Stimulated activated naive CD8-positive, alpha-beta T cell treated with anti-CD3 and anti-CD28 coated beads, Interleukin-15, Interleukin-2, amounts not matched to agents 100 ng/mL and 50 ng/mL, for 24 hours (primary cell): ENCODE measurements around the gene C5orf63.

Source experiments
- H3K27ac Mint-ChIP-seq: one replicate; pipeline ENCODE4 v1.8.0; 2021; ENCODE audit warnings: mild to moderate bottlenecking, mixed read lengths
- H3K27me3 Mint-ChIP-seq: one replicate; pipeline ENCODE4 v1.8.0; 2021; ENCODE audit warnings: mixed read lengths
- H3K36me3 Mint-ChIP-seq: one replicate; pipeline ENCODE4 v1.8.0; 2021; ENCODE audit warnings: low read depth, mixed read lengths
- H3K4me1 Mint-ChIP-seq: one replicate; pipeline ENCODE4 v1.8.0; 2021; ENCODE audit warnings: low read depth, mixed read lengths
- H3K4me3 Mint-ChIP-seq: one replicate; pipeline ENCODE4 v1.8.0; 2021; ENCODE audit warnings: mild to moderate bottlenecking, mixed read lengths
- H3K9me3 Mint-ChIP-seq: one replicate; pipeline ENCODE4 v1.8.0; 2021; ENCODE audit warnings: mixed read lengths

Gene C5orf63

DNA sequence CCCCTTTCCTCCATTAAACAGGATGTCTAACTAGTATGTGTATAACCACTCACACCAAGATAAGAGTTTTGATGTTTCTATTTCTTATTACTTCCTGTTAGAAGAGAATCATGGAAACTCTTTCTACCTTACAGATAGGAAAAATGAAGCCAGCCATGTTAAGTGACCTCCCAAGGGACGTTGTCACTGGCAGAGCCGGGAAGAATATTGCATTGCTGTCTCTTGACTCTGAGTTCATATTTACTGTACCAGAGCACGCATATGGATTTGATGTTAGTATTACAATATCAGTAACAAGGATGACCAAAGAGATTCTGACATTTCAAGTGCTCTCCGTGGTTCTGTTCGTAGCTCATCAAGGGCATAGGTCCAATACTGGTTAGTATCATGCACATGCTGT is 12.5 kb upstream of the C5orf63 start:
- no peak overlapping the region for H3K4me3 Mint-ChIP-seq
- H3K27ac Mint-ChIP-seq: no peak overlapping the region
- H3K9me3 Mint-ChIP-seq: no peaks in the 10 kb centered on the region
- no peaks in the 10 kb centered on the region for H3K27me3 Mint-ChIP-seq
- no peaks in the 10 kb centered on the region for H3K36me3 Mint-ChIP-seq
- peaks cover 9% of the 10 kb centered on the region for H3K4me1 Mint-ChIP-seq

DNA sequence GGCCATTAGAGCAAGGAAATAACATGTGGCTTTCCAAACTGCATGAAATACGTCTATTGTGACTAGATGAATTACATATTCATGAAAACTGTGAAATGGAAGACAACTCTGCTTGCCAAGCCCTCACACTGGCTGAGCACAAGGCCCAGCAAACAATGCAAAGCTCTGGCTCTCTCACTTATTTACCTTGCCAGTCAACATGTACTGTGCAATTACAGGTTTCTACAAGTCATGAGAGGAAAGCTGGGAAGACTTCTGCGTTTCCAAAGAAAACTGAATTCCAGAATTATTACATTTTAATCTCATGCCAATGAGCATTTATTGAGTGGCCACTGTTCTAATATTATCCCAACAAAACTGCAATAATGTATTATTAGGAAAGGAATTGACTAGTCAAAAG is 12.1 kb upstream of the C5orf63 start:
- H3K4me3 Mint-ChIP-seq: no peak overlapping the region
- peaks cover 9% of the 10 kb centered on the region for H3K4me1 Mint-ChIP-seq
- no peaks in the 10 kb centered on the region for H3K36me3 Mint-ChIP-seq
- H3K27ac Mint-ChIP-seq: no peak overlapping the region
- peaks cover 2% of the 10 kb centered on the region for H3K27me3 Mint-ChIP-seq
- H3K9me3 Mint-ChIP-seq: no peaks in the 10 kb centered on the region

DNA sequence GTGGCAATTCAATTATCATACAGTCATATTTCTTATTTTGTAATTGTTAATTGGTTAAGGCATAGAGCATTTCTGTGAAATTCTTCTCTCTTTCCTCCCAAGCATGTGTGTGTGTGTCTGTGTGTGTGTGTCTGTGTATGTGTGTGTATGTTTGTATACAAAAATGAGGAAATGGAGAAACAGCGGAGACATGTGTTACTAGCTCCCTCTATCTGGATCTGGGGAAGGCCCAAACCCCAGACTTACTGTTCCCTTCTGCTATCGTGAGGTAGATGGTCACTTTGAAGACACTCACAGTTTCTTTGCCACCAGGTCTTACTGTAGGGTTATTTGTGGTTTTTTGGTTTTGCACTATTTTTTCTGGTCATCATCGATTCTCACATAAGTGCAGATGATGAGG is 11.4 kb upstream of the C5orf63 start:
- Mint-ChIP-seq H3K4me1 (peaks cover 9% of the 10 kb centered on the region), H3K36me3 (no peaks in the 10 kb centered on the region), H3K9me3 (no peaks in the 10 kb centered on the region), H3K27ac (no peak overlapping the region), H3K27me3 (peaks cover 6% of the 10 kb centered on the region), H3K4me3 (no peak overlapping the region)

- H3K36me3 Mint-ChIP-seq: no peaks in the 10 kb centered on the region
- H3K27ac Mint-ChIP-seq: no peak overlapping the region
- H3K4me1 Mint-ChIP-seq: peaks cover 4% of the 10 kb centered on the region
- H3K9me3 Mint-ChIP-seq: no peaks in the 10 kb centered on the region
- peaks cover 6% of the 10 kb centered on the region for H3K27me3 Mint-ChIP-seq
- no peak overlapping the region for H3K4me3 Mint-ChIP-seq
These were observed 10.4 kb upstream of the C5orf63 start for GRCh38 chr5:127083711-127084110.

GRCh38 chr5:127079994-127080491 is 6.7 kb upstream of the C5orf63 start:
- H3K4me3 Mint-ChIP-seq: no peak overlapping the region
- H3K27ac Mint-ChIP-seq: no peak overlapping the region
- H3K36me3 Mint-ChIP-seq: no peaks in the 10 kb centered on the region
- H3K27me3 Mint-ChIP-seq: peaks cover 6% of the 10 kb centered on the region
- H3K4me1 Mint-ChIP-seq: no peaks in the 10 kb centered on the region
- H3K9me3 Mint-ChIP-seq: no peaks in the 10 kb centered on the region

- Mint-ChIP-seq H3K36me3 (no peaks in the 10 kb centered on the region), H3K4me3 (no peak overlapping the region), H3K9me3 (peaks cover 3% of the 10 kb centered on the region), H3K27me3 (peaks cover 6% of the 10 kb centered on the region), H3K27ac (no peak overlapping the region), H3K4me1 (peaks cover 7% of the 10 kb centered on the region)
These were observed 4.1 kb upstream of the C5orf63 start for GRCh38 chr5:127077366-127077765.

- no peak overlapping the region for H3K27ac Mint-ChIP-seq
These were observed 3.2 kb upstream of the C5orf63 start for GRCh38 chr5:127076315-127077129.

GRCh38 chr5:127074466-127074865 is 1.2 kb upstream of the C5orf63 start:
- Mint-ChIP-seq H3K27ac (no peak overlapping the region), H3K4me3 (no peak overlapping the region)

More at GRCh38 chr5:127076315-127077129, 3.2 kb upstream of the C5orf63 start:
- no peak overlapping the region for H3K4me3 Mint-ChIP-seq
- H3K36me3 Mint-ChIP-seq: no peaks in the 10 kb centered on the region
- peaks cover 10% of the 10 kb centered on the region for H3K4me1 Mint-ChIP-seq
- peaks cover 6% of the 10 kb centered on the region for H3K27me3 Mint-ChIP-seq
- peaks cover 3% of the 10 kb centered on the region for H3K9me3 Mint-ChIP-seq

GRCh38 chr5:127070243-127070642 is 3.1 kb downstream of the C5orf63 start:
- peaks cover 3% of the 10 kb centered on the region for H3K9me3 Mint-ChIP-seq
- H3K4me1 Mint-ChIP-seq: peaks cover 10% of the 10 kb centered on the region
- H3K36me3 Mint-ChIP-seq: peaks cover 15% of the 10 kb centered on the region
- no peak overlapping the region for H3K4me3 Mint-ChIP-seq
- H3K27ac Mint-ChIP-seq: no peak overlapping the region
- no peaks in the 10 kb centered on the region for H3K27me3 Mint-ChIP-seq

More at GRCh38 chr5:127074466-127074865, 1.2 kb upstream of the C5orf63 start:
- Mint-ChIP-seq H3K36me3 (peaks cover 1% of the 10 kb centered on the region), H3K9me3 (peaks cover 3% of the 10 kb centered on the region), H3K27me3 (no peaks in the 10 kb centered on the region), H3K4me1 (peaks cover 10% of the 10 kb centered on the region)

DNA sequence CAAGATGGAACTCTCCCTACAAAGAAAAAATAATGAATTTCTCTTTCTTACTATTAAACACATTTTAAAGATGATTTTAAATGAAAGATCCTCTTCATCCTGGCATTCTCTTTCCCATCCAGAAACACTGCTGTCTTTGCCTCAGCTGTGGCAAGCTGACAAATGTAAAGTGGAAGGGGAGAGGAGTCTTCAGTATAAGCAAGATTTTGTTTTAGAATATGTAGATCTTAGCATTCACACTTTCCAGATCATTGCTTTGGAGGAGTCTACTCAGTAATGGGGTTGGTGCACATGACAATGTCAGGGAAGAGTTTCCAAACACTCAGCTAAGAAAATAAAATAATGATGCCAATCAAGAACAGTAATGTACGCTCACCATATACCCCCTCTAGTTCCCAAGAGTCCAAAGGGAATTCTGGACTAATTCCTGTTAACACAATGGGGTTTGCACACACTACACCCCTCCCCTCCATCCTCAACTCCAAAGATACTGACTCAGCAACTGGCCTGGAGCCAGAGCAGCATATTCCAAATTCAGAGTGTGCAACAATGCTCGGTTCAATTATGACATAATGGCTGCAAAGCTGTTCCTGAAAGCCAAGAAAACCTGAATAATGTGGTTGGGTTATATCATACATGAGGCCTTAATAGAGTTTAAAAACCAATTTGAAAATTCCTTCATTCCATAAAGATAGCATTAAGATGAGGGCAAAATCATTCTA is 4.6 kb downstream of the C5orf63 start:
- no peak overlapping the region for H3K27ac Mint-ChIP-seq
- H3K9me3 Mint-ChIP-seq: no peaks in the 10 kb centered on the region
- H3K4me1 Mint-ChIP-seq: peaks cover 10% of the 10 kb centered on the region
- H3K4me3 Mint-ChIP-seq: no peak overlapping the region
- H3K27me3 Mint-ChIP-seq: no peaks in the 10 kb centered on the region
- H3K36me3 Mint-ChIP-seq: peaks cover 15% of the 10 kb centered on the region

DNA sequence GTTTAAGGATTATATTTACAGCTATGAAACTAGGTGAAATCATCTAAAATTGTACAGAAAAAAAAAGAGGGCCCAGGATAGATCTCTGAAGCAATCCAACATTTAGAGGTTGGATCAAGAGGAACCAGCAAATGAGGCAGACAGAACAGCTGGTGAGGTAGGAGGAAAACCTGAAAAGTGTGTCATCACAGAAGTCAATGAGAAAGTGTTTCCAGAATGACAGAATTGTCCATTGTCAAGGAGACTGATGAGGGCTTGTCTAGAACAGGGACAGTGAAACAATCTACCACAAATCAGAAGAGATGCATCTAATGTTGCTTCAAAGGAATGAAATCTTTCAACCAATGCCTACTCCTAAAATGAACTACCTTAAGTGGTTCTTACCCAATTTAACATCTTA is 6.6 kb downstream of the C5orf63 start:
- Mint-ChIP-seq H3K4me3 (no peak overlapping the region), H3K27ac (no peak overlapping the region), H3K4me1 (no peaks in the 10 kb centered on the region), H3K9me3 (no peaks in the 10 kb centered on the region), H3K27me3 (no peaks in the 10 kb centered on the region), H3K36me3 (peaks cover 15% of the 10 kb centered on the region)

DNA sequence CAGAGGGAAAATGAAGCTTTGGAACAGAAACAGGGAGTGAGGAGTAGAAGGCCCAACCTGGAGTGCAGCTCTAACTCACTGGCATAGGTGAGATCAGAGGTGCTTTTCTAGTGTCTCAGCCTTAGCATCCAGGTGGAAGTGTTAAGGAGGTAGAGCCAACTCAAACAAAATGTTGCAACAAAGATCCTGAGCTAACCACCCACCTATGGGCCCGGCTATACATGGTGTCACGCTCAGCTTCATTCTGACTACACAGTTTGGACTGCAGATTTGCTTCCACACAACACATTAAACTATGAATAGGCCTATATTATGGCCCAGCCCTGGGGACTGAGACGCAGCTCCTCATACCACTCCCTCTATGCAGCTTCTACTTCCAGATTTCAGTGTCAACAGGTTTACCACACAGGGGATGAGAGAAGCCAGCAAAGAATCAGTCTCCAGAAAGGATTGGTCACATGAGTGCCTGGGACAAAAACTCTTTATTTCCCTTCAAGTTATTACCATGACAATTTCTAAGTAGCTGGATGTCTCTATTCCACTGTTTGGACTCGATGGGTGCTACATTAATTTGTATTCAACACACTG is 9.0 kb downstream of the C5orf63 start:
- Mint-ChIP-seq H3K4me1 (peaks cover 6% of the 10 kb centered on the region), H3K27me3 (no peaks in the 10 kb centered on the region), H3K27ac (no peak overlapping the region), H3K36me3 (peaks cover 17% of the 10 kb centered on the region), H3K4me3 (no peak overlapping the region), H3K9me3 (no peaks in the 10 kb centered on the region)

- Mint-ChIP-seq H3K4me3 (no peak overlapping the region), H3K27me3 (no peaks in the 10 kb centered on the region), H3K4me1 (peaks cover 6% of the 10 kb centered on the region), H3K9me3 (no peaks in the 10 kb centered on the region), H3K27ac (no peak overlapping the region), H3K36me3 (peaks cover 12% of the 10 kb centered on the region)
These were observed 9.9 kb downstream of the C5orf63 start for GRCh38 chr5:127063257-127063913.

DNA sequence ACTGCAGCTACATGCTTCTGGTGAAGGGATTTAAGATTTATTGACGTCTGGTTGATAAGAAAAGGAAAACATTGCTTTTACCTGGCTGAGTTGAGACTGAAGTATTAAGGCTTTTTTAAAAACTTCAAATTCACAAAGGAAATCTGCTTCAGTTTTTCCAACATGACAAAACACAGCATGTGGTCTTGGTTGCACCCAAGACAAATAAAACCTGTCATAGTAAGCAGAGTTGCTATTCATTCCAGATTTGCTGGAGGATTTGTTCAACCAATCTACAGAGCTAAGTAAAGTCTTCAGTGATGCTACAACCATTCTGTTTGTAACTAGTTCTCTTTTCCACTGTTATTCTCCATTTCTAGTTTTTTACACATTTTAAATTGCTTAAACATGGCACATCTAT is 11.3 kb downstream of the C5orf63 start:
- Mint-ChIP-seq H3K36me3 (peaks cover 17% of the 10 kb centered on the region), H3K4me1 (peaks cover 6% of the 10 kb centered on the region), H3K27me3 (no peaks in the 10 kb centered on the region), H3K9me3 (no peaks in the 10 kb centered on the region), H3K4me3 (no peak overlapping the region), H3K27ac (no peak overlapping the region)

GRCh38 chr5:127061537-127061936 is 11.8 kb downstream of the C5orf63 start:
- no peak overlapping the region for H3K4me3 Mint-ChIP-seq
- H3K4me1 Mint-ChIP-seq: peaks cover 6% of the 10 kb centered on the region
- peaks cover 20% of the 10 kb centered on the region for H3K36me3 Mint-ChIP-seq
- no peaks in the 10 kb centered on the region for H3K9me3 Mint-ChIP-seq
- no peaks in the 10 kb centered on the region for H3K27me3 Mint-ChIP-seq
- H3K27ac Mint-ChIP-seq: no peak overlapping the region
